WTC11 (cell line): ENCODE data around the gene EFNA5. TPM values are rescaled to one million over a fixed set of nuclear protein-coding genes. Genes with fewer than 3 reads are reported as not detected.

ENCODE experiments used
- ATAC-seq: fragments of 200-7000 bp; cut with Tn5 transposase; 2 replicates; pipeline ENCODE4 v1.10.0; 2021; ENCODE audit warnings: mild to moderate bottlenecking, moderate library complexity
- CTCF ChIA-PET: fragments of 300-600 bp; sonication (Branson Sonifier 250); formaldehyde crosslinking; loops from one replicate; lab custom pipeline; 2021; ENCODE audit warnings: antibody characterized with exemption; lab: Charles Lee
- POLR2A ChIA-PET: fragments of 350-600 bp; sonication (Branson Sonifier 250); formaldehyde crosslinking; loops from one replicate; lab custom pipeline; 2021; ENCODE audit warnings: antibody characterized with exemption; lab: Charles Lee
- DNase-seq: peaks from one replicate; pipeline ENCODE4 v3.0.0; 2021; ENCODE audit warnings: low spot score
- H3K27ac Mint-ChIP-seq: 2 replicates; pipeline ENCODE4 v1.8.0; 2021; ENCODE audit warnings: mixed read lengths
- H3K27me3 Mint-ChIP-seq: 2 replicates; pipeline ENCODE4 v1.8.0; 2021; ENCODE audit warnings: low read depth, mild to moderate bottlenecking, moderate library complexity, mixed read lengths
- H3K36me3 Mint-ChIP-seq: 2 replicates; pipeline ENCODE4 v1.8.0; 2021; ENCODE audit warnings: mixed read lengths
- H3K4me1 Mint-ChIP-seq: 2 replicates; pipeline ENCODE4 v1.8.0; 2022; ENCODE audit warnings: mixed read lengths
- H3K4me3 Mint-ChIP-seq: 2 replicates; pipeline ENCODE4 v1.8.0; 2021; ENCODE audit warnings: mild to moderate bottlenecking, moderate library complexity, mixed read lengths
- H3K9me3 Mint-ChIP-seq: 2 replicates; pipeline ENCODE4 v1.8.0; 2021; ENCODE audit warnings: mixed read lengths
- ARID4B ChIP-seq: sonication (generic); formaldehyde crosslinking; IDR thresholded peaks from 2 replicates; pipeline ENCODE4 v1.8.0; 2023; ENCODE audit warnings: missing genetic modification reagents, mild to moderate bottlenecking, borderline replicate concordance
- CDX4 ChIP-seq: fragments of 250-450 bp; sonication (Bioruptor Pico); IDR thresholded peaks from 2 replicates; pipeline ENCODE4 v1.9.0; 2021; ENCODE audit warnings: moderate library complexity, mild to moderate bottlenecking, inconsistent platforms, borderline replicate concordance
- E2F1 ChIP-seq: sonication (generic); formaldehyde crosslinking; IDR thresholded peaks from 2 replicates; pipeline ENCODE4 v1.8.0; 2022; ENCODE audit warnings: mild to moderate bottlenecking, missing genetic modification reagents
- E2F4 ChIP-seq: sonication (generic); formaldehyde crosslinking; IDR thresholded peaks from 2 replicates; pipeline ENCODE4 v1.8.1; 2022; ENCODE audit warnings: low read depth, mild to moderate bottlenecking, moderate library complexity, missing genetic modification reagents, borderline replicate concordance
- FOXP1 ChIP-seq: sonication (generic); formaldehyde crosslinking; IDR thresholded peaks from 2 replicates; pipeline ENCODE4 v1.8.0; 2022; ENCODE audit warnings: missing genetic modification reagents, mild to moderate bottlenecking, moderate library complexity, borderline replicate concordance
- JAZF1 ChIP-seq: fragments of 250-450 bp; sonication (Bioruptor Pico); IDR thresholded peaks from 2 replicates; pipeline ENCODE4 v1.9.0; 2021; ENCODE audit warnings: moderate library complexity, mild to moderate bottlenecking, inconsistent platforms
- NFYB ChIP-seq: sonication (generic); formaldehyde crosslinking; conservative IDR thresholded peaks from 2 replicates; pipeline ENCODE4 v1.8.0; 2022; ENCODE audit warnings: low read depth, missing genetic modification reagents
- PRDM15 ChIP-seq: sonication (generic); formaldehyde crosslinking; IDR thresholded peaks from 2 replicates; pipeline ENCODE4 v1.8.0; 2022; ENCODE audit warnings: missing genetic modification reagents
- PREB ChIP-seq: sonication (generic); formaldehyde crosslinking; IDR thresholded peaks from 2 replicates; pipeline ENCODE4 v1.8.1; 2022; ENCODE audit warnings: mild to moderate bottlenecking, missing genetic modification reagents, moderate library complexity, borderline replicate concordance
- RORB ChIP-seq: fragments of 250-450 bp; sonication (Bioruptor Pico); IDR thresholded peaks from 2 replicates; pipeline ENCODE4 v1.9.0; 2021; ENCODE audit warnings: mild to moderate bottlenecking
- ZNF138 ChIP-seq: sonication (generic); formaldehyde crosslinking; conservative IDR thresholded peaks from 2 replicates; pipeline ENCODE4 v1.8.1; 2022; ENCODE audit warnings: mild to moderate bottlenecking, moderate library complexity, missing genetic modification reagents
- ZNF219 ChIP-seq: sonication (generic); formaldehyde crosslinking; IDR thresholded peaks from 2 replicates; pipeline ENCODE4 v1.8.0; 2023; ENCODE audit warnings: missing genetic modification reagents, mild to moderate bottlenecking, borderline replicate concordance
- ZNF232 ChIP-seq: sonication (generic); formaldehyde crosslinking; IDR thresholded peaks from 2 replicates; pipeline ENCODE4 v1.8.0; 2022; ENCODE audit warnings: mild to moderate bottlenecking, missing genetic modification reagents
- ZNF416 ChIP-seq: fragments of 250-450 bp; sonication (Bioruptor Pico); IDR thresholded peaks from 2 replicates; pipeline ENCODE4 v1.9.0; 2021; ENCODE audit warnings: mild to moderate bottlenecking, inconsistent platforms
- ZNF532 ChIP-seq: fragments of 250-450 bp; sonication (Bioruptor Pico); IDR thresholded peaks from 2 replicates; pipeline ENCODE4 v1.9.0; 2021; ENCODE audit warnings: mild to moderate bottlenecking, borderline replicate concordance
- ZSCAN18 ChIP-seq: fragments of 250-450 bp; sonication (Bioruptor Pico); IDR thresholded peaks from 2 replicates; pipeline ENCODE4 v2.1.2; 2022; ENCODE audit warnings: mild to moderate bottlenecking, moderate library complexity
- total RNA-seq: library from RNA; stranded (reverse); gene quantifications from 3 replicates; pipeline ENCODE4 v1.2.3, GENCODE V29; 2021

Gene EFNA5
- total RNA-seq, 1 experiment from 2014 or later, result 17.4 TPM

- CTCF ChIA-PET, result interaction anchor here (1.0 to 2.6 kb wide), 4 partner anchors 20 to 406 kb away, joined by 3 to 8 read pairs (median 4); no protein-coding TSS in a partner anchor
- H3K4me3 Mint-ChIP-seq, result no peak overlapping the region
- no peak overlapping the region for H3K27ac Mint-ChIP-seq
- no peaks in the 10 kb centered on the region for H3K36me3 Mint-ChIP-seq
- H3K27me3 Mint-ChIP-seq, result peaks cover 18% of the 10 kb centered on the region
- no peak for DNase-seq
- H3K9me3 Mint-ChIP-seq, result no peaks in the 10 kb centered on the region
- TF ChIP-seq RORB (CRISPR knock-in tag) (no peak), FOXP1 (CRISPR knock-in tag) (no peak), E2F1 (no peak), ZNF138 (CRISPR knock-in tag) (no peak), ZNF532 (CRISPR knock-in tag) (no peak), ZNF232 (CRISPR knock-in tag) (no peak), E2F4 (CRISPR knock-in tag) (no peak), ZSCAN18 (CRISPR knock-in tag) (no peak), ZNF219 (CRISPR knock-in tag) (no peak), PRDM15 (no peak), PREB (CRISPR knock-in tag) (no peak), CDX4 (CRISPR knock-in tag) (no peak), ZNF416 (CRISPR knock-in tag) (no peak), JAZF1 (CRISPR knock-in tag) (no peak), ARID4B (CRISPR knock-in tag) (no peak), NFYB (CRISPR knock-in tag) (no peak)
- TF ChIP-seq, all 79 proteins: peak for 0
- peaks cover 56% of the 10 kb centered on the region for H3K4me1 Mint-ChIP-seq
- ATAC-seq, result no peak
- POLR2A ChIA-PET, result no interaction called here
Measured at GRCh38 chr5:107653685-107654084, 17.1 kb downstream of the EFNA5 start.
